ENCODE data around the gene ADGRF3. TPM values are rescaled to one million over a fixed set of nuclear protein-coding genes. Genes with fewer than 3 reads are reported as not detected.

The ADGRF3 gene
- total and polyA plus RNA-seq, 9 donors: 0.06 to 0.33 (median 0.16) TPM; not detected in 5

GRCh38 chr2:26384597-26384996, 38.0 kb upstream of the ADGRF3 start:
- no peaks in the 10 kb centered on the region for H3K9me3 ChIP-seq
- H3K27ac ChIP-seq: no peak overlapping the region
- intact Hi-C loops (cut with DNase I): no loop called here
- no peak for TF ChIP-seq CTCF (IDR thresholded peaks at IDR 0.05)
- no peak for TF ChIP-seq POLR2A (IDR thresholded peaks at IDR 0.05)
- TF ChIP-seq EP300 (IDR thresholded peaks at IDR 0.05): no peak
- H3K27me3 ChIP-seq: no peaks in the 10 kb centered on the region
- H3K36me3 ChIP-seq: no peaks in the 10 kb centered on the region
- no peak for DNase-seq
- H3K4me3 ChIP-seq: no peak overlapping the region
- peaks cover 2% of the 10 kb centered on the region for H3K4me1 ChIP-seq (ENCODE audit: insufficient read depth)

- Histone ChIP-seq H3K4me1 (ENCODE audit: insufficient read depth) (peaks cover 2% of the 10 kb centered on the region), H3K27me3 (no peaks in the 10 kb centered on the region), H3K36me3 (no peaks in the 10 kb centered on the region), H3K4me3 (no peak overlapping the region), H3K9me3 (no peaks in the 10 kb centered on the region), H3K27ac (no peak overlapping the region)
- TF ChIP-seq CTCF (IDR thresholded peaks at IDR 0.05) (no peak), POLR2A (IDR thresholded peaks at IDR 0.05) (no peak), EP300 (IDR thresholded peaks at IDR 0.05) (no peak)
- intact Hi-C loops (cut with DNase I): no loop called here
- no peak for DNase-seq
- WGBS, 3 donors: 92 to 96% (median 95%) methylated on average over 9 of the region's 9 CpGs
Observed at GRCh38 chr2:26384183-26384582, 37.6 kb upstream of the ADGRF3 start.

GRCh38 chr2:26382564-26382963, 36.0 kb upstream of the ADGRF3 start:
- Histone ChIP-seq H3K27me3 (no peaks in the 10 kb centered on the region), H3K36me3 (no peaks in the 10 kb centered on the region), H3K9me3 (no peaks in the 10 kb centered on the region), H3K4me1 (ENCODE audit: insufficient read depth) (peaks cover 2% of the 10 kb centered on the region), H3K4me3 (no peak overlapping the region), H3K27ac (no peak overlapping the region)
- intact Hi-C loops (cut with DNase I): no loop called here
- TF ChIP-seq POLR2A (IDR thresholded peaks at IDR 0.05) (no peak), EP300 (IDR thresholded peaks at IDR 0.05) (no peak), CTCF (IDR thresholded peaks at IDR 0.05) (no peak)
- DNase-seq: no peak
- 81 to 92% (median 91%) methylated on average over 3 of the region's 3 CpGs for WGBS, 3 donors

GRCh38 chr2:26380281-26380680, 33.7 kb upstream of the ADGRF3 start:
- intact Hi-C loops (cut with DNase I): no loop called here
- H3K4me3 ChIP-seq: no peak overlapping the region
- no peak overlapping the region for H3K27ac ChIP-seq

More at GRCh38 chr2:26380281-26380680, 33.7 kb upstream of the ADGRF3 start:
- DNase-seq: no peak
- H3K36me3 ChIP-seq: no peaks in the 10 kb centered on the region
- no peak for TF ChIP-seq CTCF (IDR thresholded peaks at IDR 0.05)
- no peak for TF ChIP-seq POLR2A (IDR thresholded peaks at IDR 0.05)
- no peak for TF ChIP-seq EP300 (IDR thresholded peaks at IDR 0.05)
- no peaks in the 10 kb centered on the region for H3K4me1 ChIP-seq (ENCODE audit: insufficient read depth)
- no peaks in the 10 kb centered on the region for H3K9me3 ChIP-seq
- H3K27me3 ChIP-seq: no peaks in the 10 kb centered on the region
- WGBS, 3 donors: 91 to 96% (median 93%) methylated on average over 2 of the region's 2 CpGs

Data from ovary (tissue), 9 donors.